Panc1 (cell line): ENCODE results near the gene SERPINB13.

Experiments used
- POLR2AphosphoS5 ChIP-seq: IDR thresholded peaks from 2 replicates; pipeline ENCODE4 v1.6.1; 2012; ENCODE audit warnings: mild to moderate bottlenecking, low read depth, low read length, moderate library complexity
- REST ChIP-seq, 2 experiments: IDR thresholded peaks; 2 replicates each; pipeline ENCODE4 v1.6.1; 2011 to 2012; ENCODE audit warnings: low read depth in 2 of 2, control low read depth in 1 of 2, low read length in 1 of 2, mild to moderate bottlenecking in 1 of 2, moderate library complexity in 1 of 2; ENCODE audit not compliant: insufficient read depth in 1 of 2
- TF ChIP-seq, protein P1 (sequence below): fragments of 450-650 bp; IDR thresholded peaks from 2 replicates; pipeline ENCODE4 v1.5.1; 2017; ENCODE audit warnings: mild to moderate bottlenecking

- TF ChIP-seq REST (IDR thresholded peaks at IDR 0.05; ENCODE audit: insufficient read depth in 1 of 2, low read depth in 2 of 2, low read length in 1 of 2) (no peak), POLR2AphosphoS5 (no peak)
- TF ChIP-seq, protein P1, sequence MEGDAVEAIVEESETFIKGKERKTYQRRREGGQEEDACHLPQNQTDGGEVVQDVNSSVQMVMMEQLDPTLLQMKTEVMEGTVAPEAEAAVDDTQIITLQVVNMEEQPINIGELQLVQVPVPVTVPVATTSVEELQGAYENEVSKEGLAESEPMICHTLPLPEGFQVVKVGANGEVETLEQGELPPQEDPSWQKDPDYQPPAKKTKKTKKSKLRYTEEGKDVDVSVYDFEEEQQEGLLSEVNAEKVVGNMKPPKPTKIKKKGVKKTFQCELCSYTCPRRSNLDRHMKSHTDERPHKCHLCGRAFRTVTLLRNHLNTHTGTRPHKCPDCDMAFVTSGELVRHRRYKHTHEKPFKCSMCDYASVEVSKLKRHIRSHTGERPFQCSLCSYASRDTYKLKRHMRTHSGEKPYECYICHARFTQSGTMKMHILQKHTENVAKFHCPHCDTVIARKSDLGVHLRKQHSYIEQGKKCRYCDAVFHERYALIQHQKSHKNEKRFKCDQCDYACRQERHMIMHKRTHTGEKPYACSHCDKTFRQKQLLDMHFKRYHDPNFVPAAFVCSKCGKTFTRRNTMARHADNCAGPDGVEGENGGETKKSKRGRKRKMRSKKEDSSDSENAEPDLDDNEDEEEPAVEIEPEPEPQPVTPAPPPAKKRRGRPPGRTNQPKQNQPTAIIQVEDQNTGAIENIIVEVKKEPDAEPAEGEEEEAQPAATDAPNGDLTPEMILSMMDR, result no peak
These were observed 4.0 kb downstream of the SERPINB13 start for GRCh38 chr18:63590966-63591695.
